GM12878 (cell line): ENCODE measurements around the gene WNT3A. TPM values are rescaled to one million over a fixed set of nuclear protein-coding genes. Genes with fewer than 3 reads are reported as not detected.
"Not testable (repeated sequence)": the region's sequence is repeated elsewhere in the genome, so short reads cannot be mapped to it uniquely, and the experiment has no call there.

ENCODE experiments used
- ATAC-seq: fragments of 200-7000 bp; cut with Tn5 transposase; 3 replicates; pipeline ENCODE4 v1.9.1; 2020; ENCODE audit warnings: mild to moderate bottlenecking, moderate library complexity
- BruUV-seq: library from RNA; stranded (reverse); fragments of 400-500 nt; replicated peaks from 2 replicates; lab custom pipeline; 2021; lab: Mats Ljungman, UMichigan
- CTCF ChIA-PET: fragments of 300-600 bp; sonication (Branson Sonifier 250); formaldehyde crosslinking; extraction: SDS; loops from one replicate; lab custom pipeline; 2021; ENCODE audit warnings: inconsistent platforms; lab: Yijun Ruan, JAX
- POLR2A ChIA-PET: fragments of 350-600 bp; formaldehyde crosslinking; extraction: SDS; loops from one replicate; lab custom pipeline; 2021; ENCODE audit warnings: inconsistent platforms; lab: Charles Lee
- RAD21 ChIA-PET: fragments of 300-600 bp; sonication (Branson Sonifier 250); formaldehyde crosslinking; loops from one replicate; lab custom pipeline; 2023; ENCODE audit warnings: antibody characterized with exemption; ENCODE audit not compliant: unreplicated experiment; lab: Charles Lee
- SMC1A ChIA-PET: fragments of 300-600 bp; sonication (Branson Sonifier 250); formaldehyde crosslinking; loops from one replicate; lab custom pipeline; 2023; ENCODE audit not compliant: unreplicated experiment, uncharacterized antibody; lab: Charles Lee
- DNase-seq: peaks from one replicate; pipeline ENCODE4 v3.0.0-alpha.2; 2011; ENCODE audit warnings: low read depth, low spot score
- FAIRE-seq: peaks from 3 replicates; lab custom pipeline; 2011; peaks lifted over from hg19 to GRCh38; lab: Jason Lieb, UNC
- H2AFZ ChIP-seq: 2 replicates; pipeline ENCODE4 v1.6.0; 2011; ENCODE audit warnings: low read depth, low read length, control low read depth; ENCODE audit not compliant: control insufficient read depth
- H3K27ac ChIP-seq: 2 replicates; pipeline ENCODE4 v1.5.1; 2011; ENCODE audit warnings: control low read depth; ENCODE audit not compliant: control insufficient read depth, insufficient read depth
- H3K27me3 ChIP-seq, 2 experiments: replicated peaks in 1 of 2; 2 replicates each; pipeline versions ENCODE4 v1.6.0 to v1.6.1; 2011; ENCODE audit warnings: low read length in 1 of 2; ENCODE audit not compliant: control insufficient read depth in 2 of 2, insufficient read depth in 2 of 2
- H3K36me3 ChIP-seq, 2 experiments: 2 replicates each; pipeline ENCODE4 v1.5.1; 2011; ENCODE audit warnings: low read length in 1 of 2; ENCODE audit not compliant: control insufficient read depth in 2 of 2, insufficient read depth in 2 of 2
- H3K4me1 ChIP-seq: 2 replicates; pipeline ENCODE4 v1.6.1; 2011; ENCODE audit warnings: mild to moderate bottlenecking, low read length, moderate library complexity, mixed read lengths; ENCODE audit not compliant: control insufficient read depth, insufficient read depth
- H3K4me2 ChIP-seq: 2 replicates; pipeline ENCODE4 v1.6.0; 2011; ENCODE audit warnings: control low read depth; ENCODE audit not compliant: control insufficient read depth, insufficient read depth
- H3K4me3 ChIP-seq: fragments of 200-600 bp; sonication (generic); 2 replicates; pipeline ENCODE4 v1.5.1; 2016
- H3K79me2 ChIP-seq: 2 replicates; pipeline ENCODE4 v1.6.0; 2011; ENCODE audit warnings: low read length; ENCODE audit not compliant: control insufficient read depth, insufficient read depth
- H3K9ac ChIP-seq: 2 replicates; pipeline ENCODE4 v1.8.0; 2011; ENCODE audit warnings: low read length, control low read depth, mixed read lengths; ENCODE audit not compliant: control insufficient read depth, insufficient read depth
- H3K9me3 ChIP-seq: replicated peaks from 3 replicates; pipeline ENCODE4 v1.5.1; 2011; ENCODE audit warnings: mild to moderate bottlenecking, low read length; ENCODE audit not compliant: control insufficient read depth, insufficient read depth
- H4K20me1 ChIP-seq: 2 replicates; pipeline ENCODE4 v1.6.0; 2011; ENCODE audit not compliant: control insufficient read depth, insufficient read depth
- CHD4 ChIP-seq: fragments of 200-600 bp; sonication (generic); IDR thresholded peaks from 2 replicates; pipeline ENCODE4 v1.6.1; 2016; ENCODE audit warnings: mild to moderate bottlenecking
- MXI1 ChIP-seq: fragments of 150-350 bp; IDR thresholded peaks from 2 replicates; pipeline ENCODE4 v1.6.1; 2011; ENCODE audit warnings: low read depth, mild to moderate bottlenecking, inconsistent platforms, low read length, improper control_type of control experiment
- SUZ12 ChIP-seq: fragments of 200-600 bp; sonication (generic); IDR thresholded peaks from one replicate; pipeline ENCODE4 v1.6.1; 2018; ENCODE audit warnings: antibody characterized with exemption, mild to moderate bottlenecking; ENCODE audit not compliant: unreplicated experiment
- ZNF217 ChIP-seq: fragments of 450-650 bp; IDR thresholded peaks from 2 replicates; pipeline ENCODE4 v1.6.1; 2017; ENCODE audit warnings: antibody characterized with exemption, mild to moderate bottlenecking
- ZSCAN29 ChIP-seq: fragments of 450-650 bp; IDR thresholded peaks from 2 replicates; pipeline ENCODE4 v1.6.1; 2017; ENCODE audit warnings: mild to moderate bottlenecking, moderate library complexity
- WGBS: methylation state at CpG from one replicate; pipeline ENCODE4 v1.1.6; 2016; ENCODE audit warnings: low lambda C conversion rate; ENCODE audit not compliant: insufficient replicate concordance, insufficient coverage; ENCODE audit errors: missing lambda C conversion rate; 5-methylcytosine and 5-hydroxymethylcytosine counted together
- in situ Hi-C: fragments of 300-500 bp; cut with MboI; formaldehyde crosslinking; loops from 9 replicates; pipeline ENCODE4 v1.14.3; 2018; ENCODE audit warnings: mixed read lengths
- intact Hi-C: fragments of 100-400 bp; cut with micrococcal nuclease; formaldehyde crosslinking; loops from one replicate; pipeline ENCODE4 v1.14.2; 2022; ENCODE audit not compliant: unreplicated experiment
- polyA plus RNA-seq, 11 experiments: library from polyadenylated mRNA; depleted of rRNA in 4 of 11; unstranded in 6 of 11; stranded (reverse) in 5 of 11; fragments of >200 nt; fragmentation: Nextera tagmentation in 4 of 11; fragmentation: Illumina TruSeq in 1 of 11; extraction: Ambion mirVana in 4 of 11; extraction: Trizol in 1 of 11; gene quantifications; 1 replicate in 1 of 11; 2 replicates in 10 of 11; pipeline versions ENCODE4 v1.2.1 to v1.2.3, GENCODE V29; 2011 to 2016; ENCODE audit warnings: inconsistent platforms in 2 of 11, missing spikeins in 2 of 11, low read depth in 1 of 11
- total RNA-seq, 4 experiments: library from RNA; depleted of rRNA in 3 of 4; stranded (reverse); fragments of >200 nt in 3 of 4; fragmentation: Illumina TruSeq in 1 of 4; extraction: Trizol in 1 of 4; gene quantifications; 2 replicates each; pipeline versions ENCODE4 v1.2.1 to v1.2.3, GENCODE V29; 2013 to 2021

The WNT3A gene
- total and polyA plus RNA-seq, 10 of the 15 experiments (the other 5 are each of a cell fraction or from before 2014, with no cell fraction given), result 0.16 TPM; not detected in 9

GRCh38 chr1:228018961-228019721, 12.3 kb downstream of the WNT3A start:
- H3K9me3 ChIP-seq, result no peaks in the 10 kb centered on the region
- no peak overlapping the region for H2AFZ ChIP-seq
- 22% methylated on average over 9 of the region's 9 CpGs for whole genome bisulfite sequencing
- TF ChIP-seq SUZ12 (no peak), ZSCAN29 (no peak), CHD4 (no peak), MXI1 (no peak), ZNF217 (no peak)
- TF ChIP-seq, all 136 proteins: peak for 0
- DNase-seq (no peak), FAIRE-seq (no peak), ATAC-seq (no peak)
- H3K9ac ChIP-seq, result no peak overlapping the region
- H3K27ac ChIP-seq, result no peak overlapping the region
- ChIA-PET POLR2A (no interaction called here), SMC1A (no interaction called here), RAD21 (no interaction called here), CTCF (no interaction called here)
- no TSS peak for BruUV-seq
- no peaks in the 10 kb centered on the region for H4K20me1 ChIP-seq
- in situ Hi-C loops (no loop called here), intact Hi-C loops (no loop called here)
- H3K36me3 ChIP-seq, result no peaks in the 10 kb centered on the region
- no peaks in the 10 kb centered on the region for H3K27me3 ChIP-seq
- H3K4me2 ChIP-seq, result no peak overlapping the region
- no peak overlapping the region for H3K4me3 ChIP-seq
- H3K4me1 ChIP-seq, result no peaks in the 10 kb centered on the region
- H3K79me2 ChIP-seq, result no peaks in the 10 kb centered on the region

GRCh38 chr1:228019722-228020083, 12.9 kb downstream of the WNT3A start:
- ATAC-seq, H3K27ac ChIP-seq, H3K9ac ChIP-seq, H2AFZ ChIP-seq, DNase-seq, H3K9me3 ChIP-seq, H3K27me3 ChIP-seq, BruUV-seq, SMC1A ChIA-PET, H3K4me3 ChIP-seq, intact Hi-C loops, H3K4me1 ChIP-seq, H3K36me3 ChIP-seq, FAIRE-seq, H4K20me1 ChIP-seq, H3K4me2 ChIP-seq, H3K79me2 ChIP-seq, in situ Hi-C loops, POLR2A ChIA-PET, CTCF ChIA-PET, RAD21 ChIA-PET: not testable (repeated sequence)
- WGBS, result 41% methylated on average over 5 of the region's 5 CpGs
